ENCODE results near the gene CACHD1. TPM values are rescaled to one million over a fixed set of nuclear protein-coding genes. Genes with fewer than 3 reads are reported as not detected.

The CACHD1 gene
- polyA plus RNA-seq, 2 of the 4 experiments (the other 2 are of a cell fraction): 0.72 to 1.6 TPM

DNA sequence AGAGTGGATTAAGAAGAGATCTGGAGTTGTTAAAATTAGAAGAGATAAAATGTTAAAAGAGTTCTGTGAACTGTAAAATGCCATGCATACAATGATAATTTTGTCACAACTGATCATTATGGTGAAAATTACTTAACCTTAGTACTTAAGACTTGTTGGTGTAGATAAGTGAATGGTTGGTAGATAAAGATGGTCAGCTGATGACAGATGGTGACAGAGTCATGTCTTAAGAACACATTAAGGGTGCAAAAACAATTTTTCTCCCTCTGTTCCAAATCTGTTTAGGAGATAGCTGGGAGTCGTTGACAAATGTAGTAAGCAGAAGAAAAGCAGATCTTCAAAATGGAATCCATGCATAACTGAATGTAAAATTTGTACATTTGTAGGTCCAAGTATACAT lies 18.5 kb upstream of the CACHD1 start:
- no peak overlapping the region for H3K4me3 ChIP-seq
- no peaks in the 10 kb centered on the region for H3K4me1 ChIP-seq
- no peak for DNase-seq (ENCODE audit: low read depth in 1 of 2, low spot score in 1 of 2)
- WGBS (ENCODE audit: missing lambda C conversion rate): 8% methylated on average over 1 of the region's 1 CpG
- no peak overlapping the region for H3K4me2 ChIP-seq
- no peak for ATAC-seq
- TF ChIP-seq POLR2A (IDR thresholded peaks at IDR 0.05; ENCODE audit: low read length) (no peak), HEYL (CRISPR knock-in tag; IDR thresholded peaks at IDR 0.05) (no peak), FOSL2 (IDR thresholded peaks at IDR 0.05) (no peak), FOSL2 (CRISPR knock-in tag; IDR thresholded peaks at IDR 0.05) (no peak), CBX2 (IDR thresholded peaks at IDR 0.05; ENCODE audit: borderline replicate concordance, low read depth) (no peak), HOXB13 (CRISPR knock-in tag; IDR thresholded peaks at IDR 0.05; ENCODE audit: low read depth) (no peak), SREBF2 (IDR thresholded peaks at IDR 0.05) (no peak), NFE2L2 (conservative IDR thresholded peaks at IDR 0.05; ENCODE audit: low read length) (no peak), CHD4 (IDR thresholded peaks at IDR 0.05; ENCODE audit: borderline replicate concordance) (no peak), PHF8 (IDR thresholded peaks at IDR 0.05; ENCODE audit: borderline replicate concordance, low read depth) (no peak), GATA3 (IDR thresholded peaks at IDR 0.05; ENCODE audit: borderline replicate concordance) (no peak), EP300 (IDR thresholded peaks at IDR 0.05) (no peak), TP53 (CRISPR knock-in tag; IDR thresholded peaks at IDR 0.05) (no peak), ZFP36 (IDR thresholded peaks at IDR 0.05; ENCODE audit: borderline replicate concordance, partially characterized antibody) (no peak), KDM1A (IDR thresholded peaks at IDR 0.05; ENCODE audit: low read depth) (no peak), RCOR1 (IDR thresholded peaks at IDR 0.05; ENCODE audit: low read depth, low read length) (no peak), CHD2 (IDR thresholded peaks at IDR 0.05; ENCODE audit: low read length, partially characterized antibody) (no peak), RNF2 (IDR thresholded peaks at IDR 0.05; ENCODE audit: borderline replicate concordance, low read depth) (no peak), MAFK (IDR thresholded peaks at IDR 0.05; ENCODE audit: partially characterized antibody) (no peak)
- TF ChIP-seq, protein P1, sequence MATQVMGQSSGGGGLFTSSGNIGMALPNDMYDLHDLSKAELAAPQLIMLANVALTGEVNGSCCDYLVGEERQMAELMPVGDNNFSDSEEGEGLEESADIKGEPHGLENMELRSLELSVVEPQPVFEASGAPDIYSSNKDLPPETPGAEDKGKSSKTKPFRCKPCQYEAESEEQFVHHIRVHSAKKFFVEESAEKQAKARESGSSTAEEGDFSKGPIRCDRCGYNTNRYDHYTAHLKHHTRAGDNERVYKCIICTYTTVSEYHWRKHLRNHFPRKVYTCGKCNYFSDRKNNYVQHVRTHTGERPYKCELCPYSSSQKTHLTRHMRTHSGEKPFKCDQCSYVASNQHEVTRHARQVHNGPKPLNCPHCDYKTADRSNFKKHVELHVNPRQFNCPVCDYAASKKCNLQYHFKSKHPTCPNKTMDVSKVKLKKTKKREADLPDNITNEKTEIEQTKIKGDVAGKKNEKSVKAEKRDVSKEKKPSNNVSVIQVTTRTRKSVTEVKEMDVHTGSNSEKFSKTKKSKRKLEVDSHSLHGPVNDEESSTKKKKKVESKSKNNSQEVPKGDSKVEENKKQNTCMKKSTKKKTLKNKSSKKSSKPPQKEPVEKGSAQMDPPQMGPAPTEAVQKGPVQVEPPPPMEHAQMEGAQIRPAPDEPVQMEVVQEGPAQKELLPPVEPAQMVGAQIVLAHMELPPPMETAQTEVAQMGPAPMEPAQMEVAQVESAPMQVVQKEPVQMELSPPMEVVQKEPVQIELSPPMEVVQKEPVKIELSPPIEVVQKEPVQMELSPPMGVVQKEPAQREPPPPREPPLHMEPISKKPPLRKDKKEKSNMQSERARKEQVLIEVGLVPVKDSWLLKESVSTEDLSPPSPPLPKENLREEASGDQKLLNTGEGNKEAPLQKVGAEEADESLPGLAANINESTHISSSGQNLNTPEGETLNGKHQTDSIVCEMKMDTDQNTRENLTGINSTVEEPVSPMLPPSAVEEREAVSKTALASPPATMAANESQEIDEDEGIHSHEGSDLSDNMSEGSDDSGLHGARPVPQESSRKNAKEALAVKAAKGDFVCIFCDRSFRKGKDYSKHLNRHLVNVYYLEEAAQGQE (IDR thresholded peaks at IDR 0.05): no peak
- TF ChIP-seq, protein P2, sequence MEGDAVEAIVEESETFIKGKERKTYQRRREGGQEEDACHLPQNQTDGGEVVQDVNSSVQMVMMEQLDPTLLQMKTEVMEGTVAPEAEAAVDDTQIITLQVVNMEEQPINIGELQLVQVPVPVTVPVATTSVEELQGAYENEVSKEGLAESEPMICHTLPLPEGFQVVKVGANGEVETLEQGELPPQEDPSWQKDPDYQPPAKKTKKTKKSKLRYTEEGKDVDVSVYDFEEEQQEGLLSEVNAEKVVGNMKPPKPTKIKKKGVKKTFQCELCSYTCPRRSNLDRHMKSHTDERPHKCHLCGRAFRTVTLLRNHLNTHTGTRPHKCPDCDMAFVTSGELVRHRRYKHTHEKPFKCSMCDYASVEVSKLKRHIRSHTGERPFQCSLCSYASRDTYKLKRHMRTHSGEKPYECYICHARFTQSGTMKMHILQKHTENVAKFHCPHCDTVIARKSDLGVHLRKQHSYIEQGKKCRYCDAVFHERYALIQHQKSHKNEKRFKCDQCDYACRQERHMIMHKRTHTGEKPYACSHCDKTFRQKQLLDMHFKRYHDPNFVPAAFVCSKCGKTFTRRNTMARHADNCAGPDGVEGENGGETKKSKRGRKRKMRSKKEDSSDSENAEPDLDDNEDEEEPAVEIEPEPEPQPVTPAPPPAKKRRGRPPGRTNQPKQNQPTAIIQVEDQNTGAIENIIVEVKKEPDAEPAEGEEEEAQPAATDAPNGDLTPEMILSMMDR (IDR thresholded peaks at IDR 0.05): no peak
- no peaks in the 10 kb centered on the region for H3K9me3 ChIP-seq
- FAIRE-seq: no peak
- POLR2A ChIA-PET: no interaction called here
- H3K27ac ChIP-seq: no peak overlapping the region
- CTCF ChIA-PET: no interaction called here

- H3K4me2 ChIP-seq: no peak overlapping the region
- no peaks in the 10 kb centered on the region for H3K9me3 ChIP-seq
- ChIA-PET POLR2A (no interaction called here), CTCF (interaction anchor here (1.0 kb wide), 2 partner anchors 156 to 185 kb away, joined by 3 to 4 read pairs; no protein-coding TSS in a partner anchor)
- 49% methylated on average over 3 of the region's 3 CpGs for WGBS (ENCODE audit: missing lambda C conversion rate)
- no peak overlapping the region for H3K27ac ChIP-seq
- FAIRE-seq (no peak), ATAC-seq (no peak), DNase-seq (ENCODE audit: low read depth in 1 of 2, low spot score in 1 of 2) (no peak)
- TF ChIP-seq, protein P1 (IDR thresholded peaks at IDR 0.05): no peak
- no peak for TF ChIP-seq ZNF302 (CRISPR knock-in tag; IDR thresholded peaks at IDR 0.05)
- no peak for TF ChIP-seq RNF2 (IDR thresholded peaks at IDR 0.05; ENCODE audit: borderline replicate concordance, low read depth)
- no peaks in the 10 kb centered on the region for H3K4me1 ChIP-seq
- no peak overlapping the region for H3K4me3 ChIP-seq
Measured at GRCh38 chr1:64453688-64454087, 16.2 kb upstream of the CACHD1 start.
